Measurements from ENCODE around the gene KLHL15.

The KLHL15 gene

DNA sequence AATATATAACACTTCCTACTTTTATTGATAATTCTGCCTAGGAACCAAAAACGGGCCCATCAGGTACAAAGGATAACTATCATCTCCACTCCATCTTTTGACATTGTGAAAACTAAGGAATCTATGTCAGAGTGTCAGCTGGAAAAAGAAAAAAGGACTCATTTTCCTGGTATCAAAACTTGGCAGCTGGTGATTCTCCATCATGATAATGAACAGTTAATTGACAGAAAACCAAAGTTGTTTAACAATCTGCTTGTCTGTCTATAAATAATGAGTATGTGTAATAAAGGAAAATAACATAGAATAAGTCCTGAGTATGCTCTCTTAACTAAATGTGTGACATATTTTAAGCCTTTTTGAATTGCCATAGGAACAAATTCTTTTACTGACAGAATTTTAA, 87.8 kb downstream of the KLHL15 start:
- TF ChIP-seq, protein P1, sequence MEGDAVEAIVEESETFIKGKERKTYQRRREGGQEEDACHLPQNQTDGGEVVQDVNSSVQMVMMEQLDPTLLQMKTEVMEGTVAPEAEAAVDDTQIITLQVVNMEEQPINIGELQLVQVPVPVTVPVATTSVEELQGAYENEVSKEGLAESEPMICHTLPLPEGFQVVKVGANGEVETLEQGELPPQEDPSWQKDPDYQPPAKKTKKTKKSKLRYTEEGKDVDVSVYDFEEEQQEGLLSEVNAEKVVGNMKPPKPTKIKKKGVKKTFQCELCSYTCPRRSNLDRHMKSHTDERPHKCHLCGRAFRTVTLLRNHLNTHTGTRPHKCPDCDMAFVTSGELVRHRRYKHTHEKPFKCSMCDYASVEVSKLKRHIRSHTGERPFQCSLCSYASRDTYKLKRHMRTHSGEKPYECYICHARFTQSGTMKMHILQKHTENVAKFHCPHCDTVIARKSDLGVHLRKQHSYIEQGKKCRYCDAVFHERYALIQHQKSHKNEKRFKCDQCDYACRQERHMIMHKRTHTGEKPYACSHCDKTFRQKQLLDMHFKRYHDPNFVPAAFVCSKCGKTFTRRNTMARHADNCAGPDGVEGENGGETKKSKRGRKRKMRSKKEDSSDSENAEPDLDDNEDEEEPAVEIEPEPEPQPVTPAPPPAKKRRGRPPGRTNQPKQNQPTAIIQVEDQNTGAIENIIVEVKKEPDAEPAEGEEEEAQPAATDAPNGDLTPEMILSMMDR (IDR thresholded peaks at IDR 0.05; ENCODE audit: insufficient read depth, low read depth, low read length, missing control alignments): no peak
- no peak for DNase-seq (ENCODE audit: low read depth)
- H3K4me3 ChIP-seq (ENCODE audit: low read depth, low read length): no peak overlapping the region

DNA sequence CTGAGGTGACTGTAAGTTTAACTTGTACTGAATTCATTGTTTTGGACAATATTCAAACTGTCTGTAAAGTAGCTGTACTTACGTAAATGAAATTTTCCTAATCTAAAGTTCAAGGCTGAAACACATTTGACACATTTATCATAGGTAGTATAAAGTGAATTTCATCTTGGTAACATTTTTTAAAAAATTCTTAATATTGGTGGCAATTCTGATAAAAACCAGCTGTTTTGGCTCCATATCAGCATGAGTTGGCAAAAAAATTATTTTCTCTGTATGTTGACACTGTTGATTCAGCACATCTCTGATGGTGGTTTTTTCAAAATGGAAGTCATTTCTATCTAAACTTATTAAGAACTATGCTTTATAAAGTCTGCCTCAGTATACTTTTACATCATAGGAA, 88.3 kb downstream of the KLHL15 start:
- no peak for DNase-seq (ENCODE audit: low read depth)
- no peak overlapping the region for H3K4me3 ChIP-seq (ENCODE audit: low read depth, low read length)
- TF ChIP-seq, protein P1 (IDR thresholded peaks at IDR 0.05; ENCODE audit: insufficient read depth, low read depth, low read length, missing control alignments): no peak

DNA sequence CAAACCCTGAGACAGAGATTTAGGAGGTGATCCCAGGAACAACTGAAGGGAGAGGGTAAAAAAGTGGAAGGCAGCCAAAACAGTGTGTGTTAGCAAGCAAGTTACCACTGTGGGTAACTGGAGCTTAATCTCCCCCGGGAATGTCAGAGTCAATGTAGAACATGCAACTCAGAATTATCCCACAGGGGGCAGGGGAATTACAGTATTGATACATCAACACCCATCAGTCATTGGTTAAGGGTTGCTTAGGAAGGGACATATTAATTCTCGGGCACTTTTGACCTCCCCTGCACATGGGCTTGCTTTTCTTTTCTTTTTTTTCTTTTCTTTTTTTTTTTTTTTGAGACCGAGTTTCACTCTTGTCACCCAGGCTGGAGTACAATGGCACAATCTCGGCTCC, 89.9 kb downstream of the KLHL15 start:
- DNase-seq (ENCODE audit: low read depth): no peak
- TF ChIP-seq, protein P1 (IDR thresholded peaks at IDR 0.05; ENCODE audit: insufficient read depth, low read depth, low read length, missing control alignments): no peak
- H3K4me3 ChIP-seq (ENCODE audit: low read depth, low read length): no peak overlapping the region

DNA sequence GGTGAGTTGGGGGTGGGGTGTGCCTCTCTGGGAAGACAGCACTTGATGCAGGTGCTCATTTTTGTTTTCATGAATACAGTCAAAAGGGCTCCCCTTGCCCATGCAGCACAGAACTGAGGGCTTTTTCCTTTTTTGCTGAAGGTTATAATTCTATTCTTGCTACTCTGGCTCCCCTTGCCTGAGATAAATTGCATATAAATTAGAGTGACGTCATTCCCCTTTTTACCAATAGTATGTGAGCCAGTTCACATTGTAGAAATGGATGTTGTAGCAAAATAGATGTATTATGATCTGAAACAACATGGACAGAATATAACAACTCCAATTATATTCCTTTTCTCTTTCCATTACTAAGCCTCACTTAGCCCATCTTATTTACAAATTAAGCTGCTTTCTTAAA, 90.8 kb downstream of the KLHL15 start:
- no peak overlapping the region for H3K4me3 ChIP-seq (ENCODE audit: low read depth, low read length)
- TF ChIP-seq, protein P1 (IDR thresholded peaks at IDR 0.05; ENCODE audit: insufficient read depth, low read depth, low read length, missing control alignments): no peak
- DNase-seq (ENCODE audit: low read depth): no peak

DNA sequence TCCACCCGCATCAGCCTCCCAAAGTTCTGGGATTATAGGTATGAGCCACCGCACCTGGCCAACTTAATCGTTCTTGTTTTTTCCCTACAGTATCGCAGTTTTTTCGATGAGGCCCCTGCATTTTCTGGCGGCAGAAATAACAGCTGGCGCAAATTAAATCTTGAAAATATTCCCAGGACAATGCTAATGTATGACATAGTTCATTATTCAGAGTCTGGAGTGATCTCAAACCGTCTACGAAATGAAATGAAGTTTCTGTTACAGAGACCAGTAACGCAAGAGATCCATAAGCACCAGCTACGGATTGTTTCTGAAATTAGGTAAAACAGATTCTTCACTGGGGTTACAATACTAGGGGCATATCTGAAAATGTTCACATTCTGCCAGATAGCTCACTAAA, 91.9 kb downstream of the KLHL15 start:
- no peak overlapping the region for H3K4me3 ChIP-seq (ENCODE audit: low read depth, low read length)
- TF ChIP-seq, protein P1 (IDR thresholded peaks at IDR 0.05; ENCODE audit: insufficient read depth, low read depth, low read length, missing control alignments): no peak
- DNase-seq (ENCODE audit: low read depth): no peak
